ENCODE data around the gene KIF13A. TPM values are rescaled to one million over a fixed set of nuclear protein-coding genes. Genes with fewer than 3 reads are reported as not detected.

The KIF13A gene
- total and polyA plus RNA-seq, 4 donors: 14.2 to 97.4 (median 31.7) TPM

DNA sequence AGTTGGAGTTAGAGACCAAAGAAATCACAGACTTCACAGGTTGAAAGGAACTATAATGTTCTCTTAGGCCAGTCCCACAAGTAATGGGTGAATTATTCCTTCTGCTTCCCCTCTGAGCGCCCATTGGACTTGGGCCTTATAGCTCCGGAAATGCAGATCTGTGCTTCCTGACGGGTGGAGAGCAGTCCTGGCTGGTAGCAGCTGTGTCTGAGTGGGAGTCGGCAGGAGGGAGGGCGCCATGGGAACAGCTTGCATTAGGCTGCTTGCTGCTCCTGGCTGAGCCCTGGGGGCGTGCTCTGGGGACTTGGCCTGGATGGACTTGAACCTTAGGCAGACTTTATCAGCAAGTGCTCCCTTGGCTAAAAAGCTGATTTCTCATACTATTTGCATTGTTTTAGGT lies 262.4 kb downstream of the KIF13A start:
- WGBS, 2 donors: 22 to 29% methylated on average over 6 of the region's 6 CpGs
- H3K4me1 ChIP-seq (ENCODE audit: control insufficient read depth in 5 of 5, insufficient read depth in 5 of 5, low read length in 5 of 5): peaks cover 0 to 8% (median 2%) of the 10 kb centered on the region in 5 donors
- H3K36me3 ChIP-seq (ENCODE audit: control insufficient read depth in 4 of 4, insufficient read depth in 4 of 4, low read length in 4 of 4): no peaks in the 10 kb centered on the region
- H3K4me3 ChIP-seq: no peak overlapping the region
- no peak for TF ChIP-seq CTCF (IDR thresholded peaks at IDR 0.05; ENCODE audit: control extremely low read depth, extremely low read depth)
- peak overlapping the region in 1 of 2 donors; percentile 18 for H3K27ac ChIP-seq (ENCODE audit: low read depth in 1 of 2, low read length in 1 of 2)
- no peaks in the 10 kb centered on the region for H3K9me3 ChIP-seq (ENCODE audit: control insufficient read depth in 4 of 4, insufficient read depth in 3 of 4, low read length in 3 of 4)
- peak; percentile 61 to 79 (median 63) for DNase-seq
- no peak overlapping the region for H3K9ac ChIP-seq (ENCODE audit: insufficient read depth in 1 of 2, low read length in 2 of 2)
- no peaks in the 10 kb centered on the region for H3K27me3 ChIP-seq (ENCODE audit: control insufficient read depth in 3 of 3, insufficient read depth in 3 of 3, low read length in 2 of 3)
- no peak for ATAC-seq (ENCODE audit: insufficient read depth, low FRiP score)

GRCh38 chr6:17724341-17724740 lies 263.1 kb downstream of the KIF13A start:
- Histone ChIP-seq H3K27me3 (ENCODE audit: control insufficient read depth in 3 of 3, insufficient read depth in 3 of 3, low read length in 2 of 3) (no peaks in the 10 kb centered on the region), H3K9ac (ENCODE audit: insufficient read depth in 1 of 2, low read length in 2 of 2) (no peak overlapping the region), H3K36me3 (ENCODE audit: control insufficient read depth in 4 of 4, insufficient read depth in 4 of 4, low read length in 4 of 4) (no peaks in the 10 kb centered on the region), H3K4me3 (no peak overlapping the region), H3K9me3 (ENCODE audit: control insufficient read depth in 4 of 4, insufficient read depth in 3 of 4, low read length in 3 of 4) (no peaks in the 10 kb centered on the region), H3K27ac (ENCODE audit: low read depth in 1 of 2, low read length in 1 of 2) (no peak overlapping the region), H3K4me1 (ENCODE audit: control insufficient read depth in 5 of 5, insufficient read depth in 5 of 5, low read length in 5 of 5) (peaks cover 0 to 8% (median 2%) of the 10 kb centered on the region in 5 donors)
- TF ChIP-seq CTCF (IDR thresholded peaks at IDR 0.05; ENCODE audit: control extremely low read depth, extremely low read depth): no peak
- WGBS, 2 donors: 94 to 96% methylated on average over 3 of the region's 3 CpGs
- DNase-seq (no peak), ATAC-seq (ENCODE audit: insufficient read depth, low FRiP score) (no peak)

DNA sequence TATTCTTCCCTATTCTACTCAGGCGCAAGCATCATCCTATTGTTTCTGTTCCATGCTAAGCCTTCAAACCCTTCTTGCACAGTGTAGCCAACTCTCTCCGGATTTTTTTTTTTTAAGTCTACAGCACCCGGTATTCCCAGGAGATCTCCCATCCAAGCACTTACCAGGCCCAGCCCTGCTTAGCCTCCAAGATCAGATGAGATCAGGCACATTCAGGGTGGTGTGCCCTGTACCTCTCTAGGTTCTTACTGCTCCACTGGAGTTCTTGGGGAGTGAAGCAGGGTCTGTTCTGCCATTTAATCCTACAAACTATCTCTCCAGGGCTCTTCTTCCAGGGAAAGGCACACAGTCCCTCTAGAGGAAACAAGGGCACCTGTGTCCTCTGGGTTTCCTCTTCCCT lies 265.8 kb downstream of the KIF13A start:
- ATAC-seq (ENCODE audit: insufficient read depth, low FRiP score) (no peak), DNase-seq (no peak)
- H3K27ac ChIP-seq (ENCODE audit: low read depth in 1 of 2, low read length in 1 of 2): no peak overlapping the region
- peaks cover 0 to 8% (median 2%) of the 10 kb centered on the region in 5 donors for H3K4me1 ChIP-seq (ENCODE audit: control insufficient read depth in 5 of 5, insufficient read depth in 5 of 5, low read length in 5 of 5)
- H3K4me3 ChIP-seq: no peak overlapping the region
- H3K36me3 ChIP-seq (ENCODE audit: control insufficient read depth in 4 of 4, insufficient read depth in 4 of 4, low read length in 4 of 4): no peaks in the 10 kb centered on the region
- no peaks in the 10 kb centered on the region for H3K9me3 ChIP-seq (ENCODE audit: control insufficient read depth in 4 of 4, insufficient read depth in 3 of 4, low read length in 3 of 4)
- H3K27me3 ChIP-seq (ENCODE audit: control insufficient read depth in 3 of 3, insufficient read depth in 3 of 3, low read length in 2 of 3): no peaks in the 10 kb centered on the region
- TF ChIP-seq CTCF (IDR thresholded peaks at IDR 0.05; ENCODE audit: control extremely low read depth, extremely low read depth): no peak
- 65 to 85% methylated on average over 3 of the region's 3 CpGs for WGBS, 2 donors
- H3K9ac ChIP-seq (ENCODE audit: insufficient read depth in 1 of 2, low read length in 2 of 2): no peak overlapping the region
